ENCODE measurements around the gene CBFA2T3.

Gene CBFA2T3

DNA sequence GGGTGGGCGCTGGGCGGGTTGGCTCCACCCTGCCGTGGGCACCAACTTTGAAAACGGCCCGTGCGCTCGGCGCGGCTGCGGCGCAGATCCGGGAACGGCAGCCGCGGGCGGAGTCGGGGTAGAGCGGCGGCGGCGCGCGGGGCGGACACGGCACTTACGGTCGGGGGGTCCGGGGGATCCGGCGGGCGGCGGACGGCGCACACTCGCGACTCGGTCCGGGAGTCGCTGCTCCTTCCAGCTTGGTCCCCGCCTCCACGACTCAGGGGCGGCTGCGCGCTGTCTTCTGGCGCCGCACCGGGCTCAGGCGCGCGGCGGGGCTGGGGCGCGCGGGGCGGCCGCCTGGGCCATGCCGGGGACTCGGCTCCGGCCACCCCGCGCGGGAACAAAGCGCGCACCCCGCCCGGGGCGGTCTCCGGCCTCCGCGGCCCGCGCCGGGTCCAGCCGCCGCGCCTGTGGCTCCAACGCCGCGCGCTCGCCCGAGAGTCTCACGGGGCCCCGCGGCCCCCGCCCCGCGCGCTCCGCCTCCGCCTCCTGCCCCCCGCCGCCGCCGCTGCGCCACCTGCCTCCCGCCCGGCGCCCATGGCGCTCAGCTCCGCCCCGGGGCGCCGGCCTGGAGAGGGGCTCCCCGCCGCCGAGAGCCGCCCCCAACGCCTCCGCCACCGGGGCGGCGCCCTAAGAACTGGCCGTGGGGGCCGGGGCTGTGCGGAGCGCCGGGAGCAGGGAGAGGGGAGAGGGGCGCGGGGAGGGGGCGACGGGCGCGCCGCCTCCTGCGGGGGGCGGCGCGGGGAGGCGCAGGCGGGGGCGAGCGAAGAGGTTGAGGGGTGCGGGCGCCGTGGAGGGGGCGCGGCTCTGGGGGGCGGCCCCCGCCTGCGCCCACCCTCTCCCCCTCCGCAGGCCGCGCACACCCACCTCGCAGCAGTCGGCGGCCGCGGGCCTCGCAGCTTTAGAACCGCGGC is 35.9 kb downstream of the CBFA2T3 start:
- in situ Hi-C loops (cut with HindIII; ENCODE audit: low sequenced_read_pairs), result no loop called here

DNA sequence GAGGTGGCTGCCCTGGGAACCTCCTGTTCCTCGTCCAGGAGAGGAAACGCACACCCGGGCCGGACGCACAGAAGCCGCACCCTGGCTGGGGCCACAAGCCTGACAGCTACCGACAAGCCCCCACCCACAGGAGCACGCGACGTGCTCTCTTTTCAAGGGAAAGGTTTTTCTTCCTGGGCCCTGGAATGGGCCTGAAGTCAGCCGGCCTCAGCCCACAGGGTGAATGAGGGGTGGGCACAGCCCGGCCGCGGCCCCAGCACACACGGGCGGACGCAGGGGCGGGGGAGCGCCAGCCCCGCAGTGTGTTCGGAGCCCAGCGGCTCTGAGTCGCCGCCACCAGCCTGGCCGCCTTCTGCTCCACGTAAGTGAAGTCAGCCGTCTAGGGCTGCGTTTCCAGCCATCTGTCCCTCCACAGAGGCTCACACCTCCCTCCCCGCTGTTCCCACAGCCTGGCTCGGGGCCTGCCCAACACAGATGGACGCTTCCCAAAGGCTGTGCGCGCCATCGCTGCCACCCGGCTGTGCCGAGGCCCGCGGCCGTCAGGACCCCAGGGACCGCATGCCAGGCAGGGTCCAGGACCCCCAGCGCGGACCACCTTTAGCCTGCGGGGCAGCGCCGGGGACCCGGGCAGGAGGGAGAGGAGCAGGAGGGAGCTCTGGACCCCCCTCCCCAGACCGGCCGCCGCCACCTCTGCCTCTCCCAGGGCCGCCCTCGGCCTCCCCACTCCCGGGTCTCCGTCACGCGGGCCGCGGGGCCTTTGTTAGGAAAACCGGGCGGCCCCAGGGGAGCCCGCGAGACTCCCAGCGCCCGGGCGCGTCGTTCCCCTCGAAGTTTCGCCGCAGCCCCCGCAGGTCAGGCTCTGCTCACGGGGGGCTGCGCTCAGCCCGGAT is 36.8 kb downstream of the CBFA2T3 start:
- in situ Hi-C loops (cut with HindIII; ENCODE audit: low sequenced_read_pairs), result no loop called here

DNA sequence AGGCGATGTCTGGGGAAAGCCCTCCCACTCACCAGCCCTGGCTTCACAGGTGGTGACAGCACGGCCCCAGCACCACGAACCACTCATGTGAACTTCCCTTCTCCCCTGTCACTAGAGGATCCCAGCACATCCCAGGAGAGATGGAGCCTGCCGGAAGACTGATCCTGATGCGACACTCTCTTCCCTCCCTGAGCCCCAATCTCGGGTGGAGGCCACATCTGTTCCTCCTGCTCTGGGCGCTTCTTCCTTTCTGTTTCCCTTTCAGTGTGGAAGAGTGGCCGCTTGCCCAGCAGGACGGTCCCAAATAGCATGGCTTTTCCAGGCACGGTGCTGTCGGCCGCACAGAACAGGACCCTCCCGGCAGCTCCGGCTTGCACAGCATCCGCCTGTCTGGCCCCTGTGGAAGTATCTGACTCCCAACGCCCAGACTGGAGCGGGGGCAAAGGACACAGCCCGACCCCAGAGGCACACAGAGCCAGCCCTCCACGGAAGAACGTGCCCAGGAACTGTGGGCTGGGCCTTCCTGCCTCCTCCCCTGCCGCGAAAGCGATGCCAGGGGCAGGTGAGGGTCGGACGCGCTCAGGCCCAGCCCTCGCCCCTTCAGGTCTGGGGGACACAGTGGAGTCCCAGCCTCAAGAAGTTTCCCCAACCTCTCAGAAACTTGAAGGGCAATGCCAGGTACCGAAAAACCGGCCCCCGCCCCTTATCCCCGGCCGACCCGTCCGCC is 37.6 kb downstream of the CBFA2T3 start:
- in situ Hi-C loops (cut with HindIII; ENCODE audit: low sequenced_read_pairs), result no loop called here

DNA sequence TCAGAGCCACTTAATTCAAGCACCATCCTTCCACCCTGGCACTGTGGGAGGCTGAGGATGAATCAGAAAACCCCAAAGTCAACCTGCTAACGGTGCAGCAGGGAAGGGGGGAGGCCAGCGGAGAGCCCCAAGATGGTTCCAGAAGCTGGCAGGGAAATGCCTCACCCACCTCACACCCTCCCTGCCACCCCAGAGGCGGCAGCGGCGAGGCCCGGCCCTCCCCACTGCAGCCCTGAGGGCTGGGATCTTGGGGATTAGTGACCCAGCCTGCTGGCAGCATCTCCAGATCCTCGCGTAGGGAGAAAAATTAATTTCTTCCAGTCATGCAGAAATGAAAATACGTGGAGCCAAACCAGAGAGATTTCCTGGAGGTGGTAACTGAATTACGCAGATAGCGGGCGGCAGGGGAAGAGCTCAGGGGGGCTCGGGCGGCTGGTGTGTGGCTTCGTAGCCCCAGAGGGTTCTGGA is 38.2 kb downstream of the CBFA2T3 start:
- in situ Hi-C loops (cut with HindIII; ENCODE audit: low sequenced_read_pairs), result no loop called here

DNA sequence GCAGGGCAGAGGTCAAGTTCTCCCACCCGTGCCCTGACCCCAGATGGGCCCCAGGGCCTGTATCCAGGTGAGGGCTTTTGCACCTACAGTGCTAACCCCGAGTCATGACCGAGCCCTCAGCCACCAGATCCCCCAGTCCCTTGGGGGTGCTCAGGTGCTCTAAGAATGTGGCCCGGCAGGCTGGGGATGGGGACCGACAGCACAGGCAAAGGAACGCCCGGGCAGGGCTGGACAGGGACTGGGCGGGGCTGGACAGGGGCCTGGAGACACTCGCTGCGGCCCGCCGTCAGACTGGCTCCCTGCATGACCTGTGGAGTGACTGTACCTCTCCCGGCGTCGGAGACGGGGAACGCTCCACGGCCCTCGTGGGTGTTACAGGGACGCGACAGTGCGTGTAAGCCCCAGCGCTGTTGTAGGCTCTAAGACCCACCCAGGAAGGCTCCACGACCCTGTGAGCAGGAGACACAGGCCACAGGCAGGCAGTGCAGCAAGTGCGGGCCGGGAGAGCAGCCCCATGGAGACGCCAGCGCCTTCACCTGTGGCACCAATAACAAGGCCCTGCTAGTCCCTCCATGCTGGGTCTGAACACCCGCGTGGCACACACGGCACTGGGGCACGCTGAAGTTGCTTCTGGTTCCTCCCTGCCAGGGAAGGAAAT is 38.8 kb downstream of the CBFA2T3 start:
- in situ Hi-C loops (cut with HindIII; ENCODE audit: low sequenced_read_pairs), result no loop called here

DNA sequence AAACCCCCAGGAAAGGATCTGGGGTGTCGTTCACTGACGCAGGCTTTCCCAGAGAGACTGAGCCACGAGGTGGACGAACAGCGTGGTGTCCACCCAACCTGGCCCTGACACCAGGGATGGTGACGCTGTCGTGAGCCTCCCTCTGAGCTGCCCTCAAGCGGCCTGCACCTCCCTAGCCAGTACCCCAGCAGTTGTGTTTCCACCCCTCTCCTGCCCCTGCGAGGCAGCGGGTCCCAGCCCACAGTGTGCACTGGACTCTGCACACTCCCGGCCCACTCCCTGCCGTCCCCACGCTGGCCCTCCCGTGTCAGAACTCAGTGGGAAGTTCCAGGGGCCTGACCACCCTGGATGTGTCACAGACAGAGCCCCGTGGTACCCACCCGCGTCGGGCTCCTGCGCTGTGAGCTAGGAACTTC is 39.8 kb downstream of the CBFA2T3 start:
- in situ Hi-C loops (cut with HindIII; ENCODE audit: low sequenced_read_pairs), result no loop called here

DNA sequence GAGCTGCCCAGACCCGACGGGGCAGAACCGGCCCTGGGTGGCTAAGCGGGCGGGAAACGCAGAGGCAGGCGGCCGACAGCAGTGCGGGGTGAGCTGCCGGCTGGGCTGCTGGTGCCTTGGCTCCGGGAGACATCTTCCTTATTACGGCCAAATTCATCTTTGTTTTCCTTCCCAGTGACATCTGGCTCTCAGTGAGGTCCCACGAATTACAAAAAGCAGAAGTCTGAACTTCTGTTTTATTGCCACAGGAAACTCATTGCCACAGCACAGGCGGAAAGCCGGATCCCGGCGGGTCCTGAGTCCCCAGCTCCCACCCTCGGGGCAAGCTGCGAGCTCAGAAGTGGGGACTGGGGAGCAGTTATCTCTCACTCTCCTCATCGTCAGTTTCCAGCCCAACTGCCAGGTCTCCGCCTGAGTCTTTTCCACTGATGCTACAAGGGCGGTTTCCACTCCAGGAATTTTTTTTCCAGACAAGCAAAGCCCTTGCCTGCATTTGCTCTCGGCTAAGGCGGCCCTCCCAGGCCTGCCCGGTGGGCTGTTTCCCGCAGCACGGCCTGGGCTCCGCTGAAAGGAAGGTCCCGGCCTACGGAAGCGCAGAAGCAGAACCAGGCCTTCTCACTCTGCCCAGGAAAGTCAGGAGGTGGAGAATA is 40.3 kb downstream of the CBFA2T3 start:
- in situ Hi-C loops (cut with HindIII; ENCODE audit: low sequenced_read_pairs), result no loop called here

DNA sequence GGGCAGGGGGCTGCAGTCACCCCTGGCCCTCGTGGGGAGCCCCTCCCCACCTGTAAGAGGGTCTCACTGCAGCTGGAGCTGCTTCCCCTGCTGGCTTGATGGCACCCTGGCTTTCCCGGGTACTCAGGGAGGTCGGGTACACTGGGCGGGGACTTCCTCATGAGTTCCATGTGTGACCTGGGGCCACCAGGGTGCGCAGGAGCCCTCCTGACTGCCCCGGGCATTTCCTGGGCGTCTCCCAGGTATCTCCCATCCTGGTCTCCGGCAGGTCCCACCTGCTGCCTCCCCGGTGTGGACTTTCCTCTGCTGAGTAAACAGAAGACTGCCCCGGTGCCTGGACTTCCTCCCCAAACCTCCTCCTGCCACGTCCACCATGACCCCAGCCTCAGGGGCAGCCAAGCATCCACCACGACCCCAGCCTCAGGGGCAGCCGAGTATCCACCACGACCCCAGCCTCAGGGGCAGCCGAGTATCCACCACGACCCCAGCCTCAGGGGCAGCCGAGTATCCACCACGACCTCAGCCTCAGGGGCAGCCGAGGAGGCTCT is 40.9 kb downstream of the CBFA2T3 start:
- in situ Hi-C loops (cut with HindIII; ENCODE audit: low sequenced_read_pairs), result no loop called here

DNA sequence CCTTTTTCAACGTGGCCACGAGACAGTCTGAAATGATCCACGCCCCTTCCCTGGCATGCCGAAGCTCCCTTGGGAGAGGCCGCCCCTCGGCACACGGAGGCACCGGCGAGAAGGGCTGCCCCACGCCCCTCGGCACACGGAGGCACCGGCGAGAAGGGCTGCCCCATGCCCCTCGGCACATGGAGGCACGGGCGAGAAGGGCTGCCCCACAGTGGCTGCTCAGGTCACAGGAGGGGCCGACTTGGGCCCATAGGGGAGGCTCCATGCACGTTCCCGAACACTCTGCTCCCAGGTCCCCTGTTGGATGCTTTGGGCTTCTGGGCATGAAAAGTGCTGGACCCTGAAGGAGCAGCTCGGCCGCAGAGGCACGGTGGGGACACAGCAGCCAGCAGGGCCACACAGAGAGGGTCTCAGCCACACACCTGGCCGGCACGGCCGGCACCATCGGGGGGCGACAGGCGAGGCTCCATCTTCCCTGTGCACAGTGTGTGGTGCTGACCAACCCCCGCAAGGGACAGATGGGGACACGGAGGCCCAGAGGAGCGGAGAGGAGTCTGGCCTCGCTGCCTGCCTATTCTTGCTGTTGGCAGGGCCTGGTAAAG is 42.8 kb downstream of the CBFA2T3 start:
- in situ Hi-C loops (cut with HindIII; ENCODE audit: low sequenced_read_pairs), result no loop called here

DNA sequence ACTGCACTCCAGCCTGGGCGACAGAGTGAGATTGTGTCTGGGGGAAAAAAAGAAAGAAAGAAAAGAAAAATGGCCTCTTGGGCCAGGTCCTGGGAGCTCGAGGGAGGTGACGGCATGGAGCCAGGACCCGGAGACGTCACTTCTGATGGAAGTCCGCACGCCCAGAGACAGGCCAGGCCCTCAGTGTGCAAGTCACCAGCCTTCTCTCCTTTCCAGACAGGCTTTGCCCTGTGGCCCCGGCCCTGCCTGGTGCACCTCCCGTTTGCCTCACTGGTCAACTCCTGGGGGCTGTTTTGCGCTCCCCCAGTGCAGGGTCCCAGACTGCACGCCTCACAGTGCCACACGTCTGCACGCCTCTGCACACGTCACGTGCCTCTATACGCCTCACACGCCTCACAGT is 44.1 kb downstream of the CBFA2T3 start:
- in situ Hi-C loops (cut with HindIII; ENCODE audit: low sequenced_read_pairs), result no loop called here

DNA sequence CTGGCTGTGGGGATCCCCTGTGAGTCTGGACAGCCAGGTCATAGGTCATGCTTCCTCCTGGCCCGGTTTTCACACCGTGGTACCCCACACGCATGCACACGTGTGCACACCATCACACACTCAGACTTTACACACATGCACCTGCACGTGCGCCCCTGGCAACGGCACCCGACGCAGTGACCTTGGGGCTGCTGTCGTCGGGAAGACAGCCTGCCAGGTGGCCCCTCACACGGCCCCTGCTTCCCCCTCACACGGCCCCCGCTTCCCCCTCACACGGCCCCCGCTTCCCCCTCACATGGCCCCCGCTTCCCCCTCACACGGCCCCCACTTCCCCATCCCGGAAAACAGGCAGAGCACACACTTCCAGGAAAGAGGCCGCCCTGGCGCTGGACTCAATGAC is 45.1 kb downstream of the CBFA2T3 start:
- in situ Hi-C loops (cut with HindIII; ENCODE audit: low sequenced_read_pairs), result no loop called here

DNA sequence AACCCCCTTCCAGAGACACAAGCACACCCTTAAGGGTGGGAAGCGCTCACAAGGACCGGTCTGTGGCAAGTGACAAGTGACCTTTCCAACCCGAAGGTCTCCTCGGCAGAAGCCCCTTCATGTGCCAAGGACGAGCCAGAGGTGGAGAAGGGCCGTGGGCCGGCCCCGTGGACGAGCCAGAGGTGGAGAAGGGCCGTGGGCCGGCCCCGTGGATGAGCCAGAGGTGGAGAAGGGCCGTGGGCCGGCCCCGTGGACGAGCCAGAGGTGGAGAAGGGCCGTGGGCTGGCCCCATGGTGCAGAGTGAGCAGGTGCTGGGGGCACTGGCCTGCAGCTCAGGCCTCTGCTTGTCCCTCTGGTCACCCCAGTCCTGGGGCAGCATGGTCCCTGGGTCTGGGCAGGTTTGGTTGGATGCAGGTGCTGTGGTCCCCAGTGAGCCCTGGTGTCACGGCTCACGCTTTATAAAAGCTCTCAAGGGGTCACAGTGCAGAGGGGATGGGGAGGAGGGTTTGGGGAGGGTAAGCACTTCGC is 45.6 kb downstream of the CBFA2T3 start:
- in situ Hi-C loops (cut with HindIII; ENCODE audit: low sequenced_read_pairs), result no loop called here

DNA sequence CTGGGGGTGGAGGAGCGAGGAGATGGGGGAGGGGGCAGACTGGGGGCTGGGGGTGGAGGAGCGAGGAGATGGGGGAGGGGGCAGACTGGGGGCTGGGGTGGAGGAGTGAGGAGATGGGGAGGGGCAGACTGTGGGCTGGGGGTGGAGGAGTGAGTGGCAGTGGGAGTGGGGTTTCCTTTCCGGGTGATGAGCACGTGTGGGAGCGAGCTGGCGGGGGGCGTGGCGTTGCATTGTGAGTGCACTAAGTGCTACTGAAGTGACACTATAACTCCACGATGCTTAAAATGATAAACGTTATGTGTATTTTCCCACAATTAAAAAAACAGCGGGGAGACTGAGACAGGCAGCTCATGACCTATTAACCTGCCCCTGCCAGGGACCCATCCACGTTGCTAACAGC is 46.3 kb downstream of the CBFA2T3 start:
- in situ Hi-C loops (cut with HindIII; ENCODE audit: low sequenced_read_pairs), result no loop called here

DNA sequence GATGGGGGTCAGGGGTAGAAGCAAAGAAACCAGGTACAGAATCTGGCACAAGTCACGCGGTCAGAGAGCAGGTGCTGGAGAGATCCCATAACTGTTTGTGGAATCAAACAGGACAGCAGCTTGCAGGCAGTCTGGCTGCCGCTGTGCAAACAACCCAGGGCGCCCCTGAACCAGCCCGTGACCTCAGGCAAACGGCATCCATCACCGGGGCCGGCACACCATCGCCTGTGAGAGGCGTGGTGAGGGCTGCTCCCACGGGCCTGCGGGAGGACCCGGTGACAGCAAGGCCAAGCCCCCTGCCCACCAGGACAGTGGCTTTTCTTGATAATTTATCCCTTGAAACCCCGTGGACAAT is 47.9 kb downstream of the CBFA2T3 start:
- in situ Hi-C loops (cut with HindIII; ENCODE audit: low sequenced_read_pairs), result no loop called here

DNA sequence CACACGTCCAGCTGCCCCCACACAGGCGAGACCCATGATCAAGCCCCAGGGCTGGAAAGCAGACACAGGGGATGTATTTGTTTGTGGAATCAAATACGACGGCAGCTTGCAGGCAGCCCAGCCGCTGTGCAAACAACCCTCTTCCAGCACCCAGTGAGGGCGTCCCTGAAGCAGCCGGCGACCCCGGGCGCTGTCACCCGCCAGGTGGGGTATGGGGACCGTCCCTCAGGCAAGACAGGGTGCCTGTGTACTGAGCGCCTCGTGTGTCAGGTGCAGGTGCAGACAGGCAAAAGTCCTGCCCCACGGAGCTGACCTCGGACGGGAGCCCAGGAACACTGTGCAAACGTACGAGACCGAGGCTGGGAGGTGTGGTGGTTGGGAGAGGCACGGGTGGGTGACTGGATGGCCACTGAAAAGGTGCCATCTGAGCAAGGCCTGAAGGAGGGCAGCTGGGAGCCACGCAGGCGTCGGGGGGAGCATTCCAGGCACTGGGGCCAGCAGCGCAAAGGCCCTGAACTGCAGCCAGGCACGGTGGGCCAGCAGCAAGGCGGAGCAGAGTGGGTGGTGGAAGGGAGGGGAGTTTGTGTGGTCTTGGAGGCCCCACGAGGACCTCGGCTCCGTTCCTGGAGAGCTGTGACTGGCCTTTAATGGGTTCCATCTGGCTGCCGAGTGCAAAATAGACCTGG is 48.5 kb downstream of the CBFA2T3 start:
- in situ Hi-C loops (cut with HindIII; ENCODE audit: low sequenced_read_pairs), result no loop called here

DNA sequence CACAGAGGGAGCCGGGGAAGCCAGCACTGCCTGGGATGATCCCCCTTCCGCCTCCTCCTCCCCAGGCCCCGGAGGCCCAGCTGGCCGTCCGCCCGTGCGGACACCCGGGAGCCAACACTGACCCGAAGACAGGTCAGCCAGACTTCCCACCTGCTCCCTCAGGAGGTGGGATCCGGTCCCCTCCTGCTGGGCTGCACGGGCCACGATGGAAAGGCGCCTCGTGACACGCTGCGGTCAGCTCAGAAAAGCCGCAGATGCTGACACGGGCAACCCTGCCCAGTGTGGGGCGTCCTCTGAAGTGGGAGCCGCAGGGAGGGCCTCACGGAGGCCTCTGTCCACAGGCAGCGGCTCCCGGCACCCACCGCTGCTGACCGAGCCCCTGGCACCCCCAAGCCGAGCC is 49.3 kb downstream of the CBFA2T3 start:
- in situ Hi-C loops (cut with HindIII; ENCODE audit: low sequenced_read_pairs), result no loop called here

DNA sequence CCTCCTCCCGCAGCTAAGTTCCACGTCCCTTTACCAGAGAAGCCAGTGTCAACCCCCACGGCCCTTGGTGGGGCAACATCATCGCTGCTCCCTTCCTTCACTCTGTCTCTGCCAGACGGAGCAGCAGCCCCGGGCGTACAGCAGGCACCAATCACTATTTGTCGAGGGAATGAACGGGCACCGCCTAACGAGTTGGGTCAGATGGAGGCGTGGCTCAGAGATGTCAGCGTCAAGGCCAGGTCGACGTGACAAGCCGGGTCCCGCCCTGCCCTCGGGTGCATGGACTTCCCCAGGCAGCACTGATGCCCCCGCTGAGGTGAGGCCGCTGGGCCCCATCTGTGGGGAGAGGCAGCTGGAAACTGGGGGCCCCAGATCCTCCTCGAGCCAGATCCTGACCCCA is 50.0 kb downstream of the CBFA2T3 start:
- in situ Hi-C loops (cut with HindIII; ENCODE audit: low sequenced_read_pairs), result no loop called here

DNA sequence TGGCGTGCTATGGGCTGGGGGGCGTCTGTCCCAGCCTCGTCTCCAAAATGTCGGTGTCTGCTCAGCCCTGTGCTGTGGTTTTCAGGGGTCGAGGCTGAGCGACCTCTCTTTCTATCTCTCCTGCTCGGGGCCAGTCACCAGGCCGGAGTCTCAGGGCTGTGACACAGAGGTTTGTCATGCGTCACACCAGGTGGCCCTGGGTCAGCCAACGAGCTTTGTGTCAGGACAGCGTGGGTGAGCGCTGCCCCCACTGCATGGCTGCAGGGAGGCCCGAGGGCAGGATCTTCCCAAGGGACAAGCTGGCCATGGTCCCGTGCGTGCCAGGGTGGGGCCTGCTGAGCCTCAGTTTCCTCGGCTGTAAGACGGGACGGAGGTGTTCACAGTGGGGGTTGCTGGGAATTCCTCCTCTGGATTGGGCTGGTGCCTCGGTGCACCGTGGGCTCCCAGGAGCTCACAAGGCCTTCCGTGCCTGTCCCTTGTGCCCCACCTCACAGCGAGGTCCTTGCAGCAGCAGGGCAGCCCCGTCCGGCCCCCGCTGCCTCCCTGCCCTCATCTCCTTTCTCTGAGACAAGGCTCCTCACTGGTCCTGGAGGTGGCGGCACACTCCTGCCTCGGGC is 50.5 kb downstream of the CBFA2T3 start:
- in situ Hi-C loops (cut with HindIII; ENCODE audit: low sequenced_read_pairs), result no loop called here

All from endothelial cell of hepatic sinusoid (primary cell).